ENCODE results near the gene ANXA8.
"Not testable (repeated sequence)": the region's sequence is repeated elsewhere in the genome, so short reads cannot be mapped to it uniquely, and the experiment has no call there.

The ANXA8 gene

GRCh38 chr10:47462577-47463358, 21.1 kb downstream of the ANXA8 start:
- not testable (repeated sequence) for DNase-seq (ENCODE audit: low read depth in 2 of 2)

- DNase-seq (ENCODE audit: low read depth in 2 of 2) = not testable (repeated sequence)
These were observed 22.6 kb downstream of the ANXA8 start for GRCh38 chr10:47461261-47461687.

GRCh38 chr10:47458466-47459154, 25.3 kb downstream of the ANXA8 start:
- no peak for DNase-seq (ENCODE audit: low read depth in 2 of 2)

- no peak for DNase-seq (ENCODE audit: low read depth in 2 of 2)
These were observed 26.1 kb downstream of the ANXA8 start for GRCh38 chr10:47457826-47458225.

GRCh38 chr10:47457528-47457820, 26.4 kb downstream of the ANXA8 start:
- no peak for DNase-seq (ENCODE audit: low read depth in 2 of 2)

- DNase-seq (ENCODE audit: low read depth in 2 of 2) = no peak
These were observed 27.0 kb downstream of the ANXA8 start for GRCh38 chr10:47456794-47457527.

- DNase-seq (ENCODE audit: low read depth in 2 of 2) = no peak
These were observed 27.7 kb downstream of the ANXA8 start for GRCh38 chr10:47456079-47456785.

GRCh38 chr10:47455350-47456078, 28.4 kb downstream of the ANXA8 start:
- DNase-seq (ENCODE audit: low read depth in 2 of 2) = not testable (repeated sequence)

- DNase-seq (ENCODE audit: low read depth in 2 of 2) = no peak
These were observed 29.2 kb downstream of the ANXA8 start for GRCh38 chr10:47454780-47455058.

GRCh38 chr10:47454008-47454779, 29.7 kb downstream of the ANXA8 start:
- DNase-seq (ENCODE audit: low read depth in 2 of 2) = no peak

GRCh38 chr10:47453141-47454007, 30.5 kb downstream of the ANXA8 start:
- no peak for DNase-seq (ENCODE audit: low read depth in 2 of 2)

GRCh38 chr10:47452495-47453140, 31.3 kb downstream of the ANXA8 start:
- DNase-seq (ENCODE audit: low read depth in 2 of 2) = no peak

- no peak for DNase-seq (ENCODE audit: low read depth in 2 of 2)
These were observed 31.9 kb downstream of the ANXA8 start for GRCh38 chr10:47451998-47452494.

- no peak for DNase-seq (ENCODE audit: low read depth in 2 of 2)
These were observed 32.5 kb downstream of the ANXA8 start for GRCh38 chr10:47451273-47451997.

- no peak for DNase-seq (ENCODE audit: low read depth in 2 of 2)
These were observed 33.5 kb downstream of the ANXA8 start for GRCh38 chr10:47450442-47450841.

GRCh38 chr10:47449979-47450378, 33.9 kb downstream of the ANXA8 start:
- DNase-seq (ENCODE audit: low read depth in 2 of 2) = no peak

- DNase-seq (ENCODE audit: low read depth in 2 of 2) = no peak
These were observed 34.6 kb downstream of the ANXA8 start for GRCh38 chr10:47449102-47449978.
